SK-N-SH (cell line): ENCODE results near the gene RGS11.

Experiments used
- EZH2phosphoT487 ChIP-seq: fragments of 200-600 bp; sonication (generic); IDR thresholded peaks from 2 replicates; pipeline ENCODE4 v1.6.1; 2017; ENCODE audit warnings: low read depth, mixed run types, mild to moderate bottlenecking, antibody characterized with exemption, moderate library complexity, borderline replicate concordance
- FOXJ3 ChIP-seq: sonication (generic); formaldehyde crosslinking; IDR thresholded peaks from 2 replicates; pipeline ENCODE4 v1.5.1; 2020; ENCODE audit warnings: mild to moderate bottlenecking, missing genetic modification reagents
- NFIC ChIP-seq: IDR thresholded peaks from 2 replicates; pipeline ENCODE4 v1.4.0; 2012; ENCODE audit warnings: borderline replicate concordance
- POLR2AphosphoS5 ChIP-seq: IDR thresholded peaks from 2 replicates; pipeline ENCODE4 v1.6.1; 2012; ENCODE audit warnings: low read depth, low read length
- RXRA ChIP-seq: IDR thresholded peaks from 2 replicates; pipeline ENCODE4 v1.4.0; 2012; ENCODE audit warnings: low read depth, mild to moderate bottlenecking, borderline replicate concordance
- TF ChIP-seq, protein P1 (sequence below): IDR thresholded peaks from 2 replicates; pipeline ENCODE4 v1.4.0; 2012; ENCODE audit warnings: low read depth
- TF ChIP-seq, protein P2 (sequence below): fragments of 200-600 bp; sonication (generic); IDR thresholded peaks from 2 replicates; pipeline ENCODE4 v1.6.1; 2017; ENCODE audit warnings: antibody characterized with exemption, mild to moderate bottlenecking, moderate library complexity
- TF ChIP-seq, protein P3 (sequence below): IDR thresholded peaks from 2 replicates; pipeline ENCODE4 v1.4.0; 2012; ENCODE audit warnings: low read depth, borderline replicate concordance
- TF ChIP-seq, protein P4 (sequence below): IDR thresholded peaks from 2 replicates; pipeline ENCODE4; 2012

DNA sequence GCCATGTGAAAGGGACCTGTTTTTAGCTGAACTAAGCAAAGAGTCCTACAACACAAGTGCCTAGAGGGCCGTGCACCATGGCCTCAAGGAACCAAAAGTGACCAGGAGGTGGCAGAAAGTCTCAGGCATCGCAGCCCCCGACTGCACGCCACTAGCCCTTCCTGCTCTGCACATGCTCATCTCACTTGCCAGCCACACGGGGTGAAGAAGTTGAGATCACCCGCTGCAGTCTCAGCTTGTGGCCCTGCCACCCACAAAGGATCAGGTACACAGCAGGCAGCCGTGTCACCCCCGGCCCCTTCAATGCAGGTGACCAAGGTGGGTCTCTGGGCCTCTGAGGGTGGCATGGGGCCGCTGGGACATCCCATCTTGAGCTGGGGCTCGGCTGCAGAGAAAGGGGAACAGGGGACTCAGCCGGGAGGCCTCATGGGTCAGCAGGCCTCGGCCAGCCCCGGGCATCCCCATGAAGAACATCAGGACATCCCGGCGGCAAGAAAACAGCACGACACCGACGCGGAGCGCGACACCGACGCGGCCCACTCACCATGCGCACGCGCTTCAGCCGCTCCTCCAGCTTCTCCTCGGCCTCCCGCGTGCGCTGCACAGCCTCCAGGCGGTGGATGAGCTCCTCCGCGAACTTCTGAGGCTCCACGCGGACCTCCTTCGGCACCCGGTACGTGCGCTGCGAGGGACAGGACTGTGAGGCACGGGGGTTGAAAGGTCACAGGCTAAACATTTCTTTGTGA is 28.2 kb upstream of the RGS11 start:
- TF ChIP-seq, protein P1, sequence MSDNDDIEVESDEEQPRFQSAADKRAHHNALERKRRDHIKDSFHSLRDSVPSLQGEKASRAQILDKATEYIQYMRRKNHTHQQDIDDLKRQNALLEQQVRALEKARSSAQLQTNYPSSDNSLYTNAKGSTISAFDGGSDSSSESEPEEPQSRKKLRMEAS: no peak
- TF ChIP-seq, protein P2, sequence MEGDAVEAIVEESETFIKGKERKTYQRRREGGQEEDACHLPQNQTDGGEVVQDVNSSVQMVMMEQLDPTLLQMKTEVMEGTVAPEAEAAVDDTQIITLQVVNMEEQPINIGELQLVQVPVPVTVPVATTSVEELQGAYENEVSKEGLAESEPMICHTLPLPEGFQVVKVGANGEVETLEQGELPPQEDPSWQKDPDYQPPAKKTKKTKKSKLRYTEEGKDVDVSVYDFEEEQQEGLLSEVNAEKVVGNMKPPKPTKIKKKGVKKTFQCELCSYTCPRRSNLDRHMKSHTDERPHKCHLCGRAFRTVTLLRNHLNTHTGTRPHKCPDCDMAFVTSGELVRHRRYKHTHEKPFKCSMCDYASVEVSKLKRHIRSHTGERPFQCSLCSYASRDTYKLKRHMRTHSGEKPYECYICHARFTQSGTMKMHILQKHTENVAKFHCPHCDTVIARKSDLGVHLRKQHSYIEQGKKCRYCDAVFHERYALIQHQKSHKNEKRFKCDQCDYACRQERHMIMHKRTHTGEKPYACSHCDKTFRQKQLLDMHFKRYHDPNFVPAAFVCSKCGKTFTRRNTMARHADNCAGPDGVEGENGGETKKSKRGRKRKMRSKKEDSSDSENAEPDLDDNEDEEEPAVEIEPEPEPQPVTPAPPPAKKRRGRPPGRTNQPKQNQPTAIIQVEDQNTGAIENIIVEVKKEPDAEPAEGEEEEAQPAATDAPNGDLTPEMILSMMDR: no peak
- TF ChIP-seq, protein P3, sequence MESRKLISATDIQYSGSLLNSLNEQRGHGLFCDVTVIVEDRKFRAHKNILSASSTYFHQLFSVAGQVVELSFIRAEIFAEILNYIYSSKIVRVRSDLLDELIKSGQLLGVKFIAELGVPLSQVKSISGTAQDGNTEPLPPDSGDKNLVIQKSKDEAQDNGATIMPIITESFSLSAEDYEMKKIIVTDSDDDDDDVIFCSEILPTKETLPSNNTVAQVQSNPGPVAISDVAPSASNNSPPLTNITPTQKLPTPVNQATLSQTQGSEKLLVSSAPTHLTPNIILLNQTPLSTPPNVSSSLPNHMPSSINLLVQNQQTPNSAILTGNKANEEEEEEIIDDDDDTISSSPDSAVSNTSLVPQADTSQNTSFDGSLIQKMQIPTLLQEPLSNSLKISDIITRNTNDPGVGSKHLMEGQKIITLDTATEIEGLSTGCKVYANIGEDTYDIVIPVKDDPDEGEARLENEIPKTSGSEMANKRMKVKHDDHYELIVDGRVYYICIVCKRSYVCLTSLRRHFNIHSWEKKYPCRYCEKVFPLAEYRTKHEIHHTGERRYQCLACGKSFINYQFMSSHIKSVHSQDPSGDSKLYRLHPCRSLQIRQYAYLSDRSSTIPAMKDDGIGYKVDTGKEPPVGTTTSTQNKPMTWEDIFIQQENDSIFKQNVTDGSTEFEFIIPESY: no peak
- TF ChIP-seq POLR2AphosphoS5 (no peak), FOXJ3 (CRISPR knock-in tag) (no peak), EZH2phosphoT487 (no peak), RXRA (no peak), NFIC (no peak)
- TF ChIP-seq, protein P4, sequence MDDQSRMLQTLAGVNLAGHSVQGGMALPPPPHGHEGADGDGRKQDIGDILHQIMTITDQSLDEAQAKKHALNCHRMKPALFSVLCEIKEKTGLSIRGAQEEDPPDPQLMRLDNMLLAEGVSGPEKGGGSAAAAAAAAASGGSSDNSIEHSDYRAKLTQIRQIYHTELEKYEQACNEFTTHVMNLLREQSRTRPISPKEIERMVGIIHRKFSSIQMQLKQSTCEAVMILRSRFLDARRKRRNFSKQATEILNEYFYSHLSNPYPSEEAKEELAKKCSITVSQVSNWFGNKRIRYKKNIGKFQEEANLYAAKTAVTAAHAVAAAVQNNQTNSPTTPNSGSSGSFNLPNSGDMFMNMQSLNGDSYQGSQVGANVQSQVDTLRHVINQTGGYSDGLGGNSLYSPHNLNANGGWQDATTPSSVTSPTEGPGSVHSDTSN: no peak
